HG03045 (cell line): ENCODE measurements around the gene ANXA6.
"Not testable (repeated sequence)": the region's sequence is repeated elsewhere in the genome, so short reads cannot be mapped to it uniquely, and the experiment has no call there.

Experiments
- ATAC-seq: cut with Tn5 transposase; IDR thresholded peaks from one replicate; pipeline ENCODE4 v1.9.1; 2021; ENCODE audit warnings: mild to moderate bottlenecking, moderate library complexity; ENCODE audit not compliant: unreplicated experiment

Gene ANXA6

DNA sequence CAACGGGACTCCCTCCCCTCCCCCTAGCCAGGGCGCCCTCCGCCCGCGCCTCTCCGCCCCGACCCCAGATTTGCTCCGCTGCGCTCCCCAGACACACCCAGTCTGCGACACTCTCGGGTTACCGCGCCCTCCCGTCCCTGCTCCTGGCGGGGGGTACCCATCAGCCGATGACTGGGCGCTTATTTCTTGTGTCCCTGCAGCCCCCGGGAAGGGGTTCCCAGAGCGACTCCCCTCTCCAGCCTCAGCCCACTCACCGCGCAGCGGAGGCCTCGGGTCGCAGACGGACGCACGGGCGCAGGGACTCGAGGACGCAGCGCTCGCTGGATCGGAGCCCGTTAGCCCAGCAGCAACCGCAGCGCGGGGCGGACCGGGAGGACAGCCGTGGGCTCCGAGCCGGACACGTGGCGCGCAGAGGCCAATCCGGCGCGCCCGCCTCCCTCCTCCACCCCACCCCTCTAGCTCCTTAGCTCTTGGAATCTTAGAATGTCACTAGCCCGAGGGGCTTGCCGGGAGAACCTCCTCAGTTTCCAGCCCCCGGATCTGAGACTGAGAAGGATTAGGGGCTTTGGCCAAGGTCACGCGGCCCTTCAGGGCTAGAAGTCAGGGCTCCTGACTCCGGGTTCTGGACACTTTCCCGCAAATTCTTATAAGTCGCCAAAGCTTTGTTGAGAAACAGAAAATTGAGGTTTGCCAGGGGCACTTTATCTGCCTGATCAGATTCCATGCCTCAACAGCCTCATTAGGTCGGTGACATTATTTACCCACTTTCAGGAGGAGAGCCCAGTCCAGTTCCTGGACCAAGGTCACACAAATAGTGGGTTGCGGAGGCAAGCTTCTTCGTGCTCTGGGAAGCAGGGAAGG lies at the start of gene ANXA6:
ANXA6 (minus strand) TSS at position 354 of the 861 bp plus-strand sequence. CDS start 9,878 bp downstream, outside the sequence.
- ATAC-seq, result peak; percentile 63

DNA sequence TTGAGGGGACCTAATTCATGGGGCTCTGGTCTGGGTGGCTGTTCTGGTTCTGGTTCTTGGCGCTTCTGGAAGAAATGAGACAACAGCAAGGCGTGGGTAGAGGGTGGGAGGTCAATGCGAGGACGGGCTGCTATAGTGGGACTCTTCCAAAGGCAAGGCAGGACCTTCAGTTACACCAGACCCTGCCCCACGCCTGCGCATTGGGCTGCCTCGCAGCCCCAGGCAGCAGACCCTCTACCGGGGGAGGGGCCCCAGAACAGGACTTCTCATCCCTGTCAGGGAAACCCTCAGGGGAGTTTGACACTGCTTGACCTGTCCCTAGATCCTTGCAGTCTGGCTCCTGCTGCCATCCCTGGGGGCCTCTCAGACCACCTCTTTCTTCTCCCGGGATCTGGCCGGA lies 47.8 kb upstream of the ANXA6 start:
- no peak for ATAC-seq

DNA sequence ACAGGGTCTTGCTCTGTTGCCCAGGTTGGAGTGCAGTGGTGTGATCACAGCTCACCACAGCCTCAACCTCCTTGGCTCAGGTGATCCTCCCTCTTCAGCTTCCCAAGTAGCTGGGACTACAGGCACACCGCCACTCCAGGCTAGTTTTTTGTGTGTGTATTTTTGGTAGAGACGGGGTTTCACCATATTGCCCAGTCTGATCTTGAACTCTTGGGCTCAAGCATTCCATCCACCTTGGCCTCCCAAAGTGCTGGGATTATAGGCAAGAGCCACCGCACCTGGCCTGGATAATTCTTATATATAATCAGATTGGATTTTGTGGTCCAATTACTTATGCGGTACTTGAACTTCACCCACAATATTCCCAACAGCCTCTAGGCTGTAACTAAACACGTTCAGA lies 46.5 kb upstream of the ANXA6 start:
- no peak for ATAC-seq

DNA sequence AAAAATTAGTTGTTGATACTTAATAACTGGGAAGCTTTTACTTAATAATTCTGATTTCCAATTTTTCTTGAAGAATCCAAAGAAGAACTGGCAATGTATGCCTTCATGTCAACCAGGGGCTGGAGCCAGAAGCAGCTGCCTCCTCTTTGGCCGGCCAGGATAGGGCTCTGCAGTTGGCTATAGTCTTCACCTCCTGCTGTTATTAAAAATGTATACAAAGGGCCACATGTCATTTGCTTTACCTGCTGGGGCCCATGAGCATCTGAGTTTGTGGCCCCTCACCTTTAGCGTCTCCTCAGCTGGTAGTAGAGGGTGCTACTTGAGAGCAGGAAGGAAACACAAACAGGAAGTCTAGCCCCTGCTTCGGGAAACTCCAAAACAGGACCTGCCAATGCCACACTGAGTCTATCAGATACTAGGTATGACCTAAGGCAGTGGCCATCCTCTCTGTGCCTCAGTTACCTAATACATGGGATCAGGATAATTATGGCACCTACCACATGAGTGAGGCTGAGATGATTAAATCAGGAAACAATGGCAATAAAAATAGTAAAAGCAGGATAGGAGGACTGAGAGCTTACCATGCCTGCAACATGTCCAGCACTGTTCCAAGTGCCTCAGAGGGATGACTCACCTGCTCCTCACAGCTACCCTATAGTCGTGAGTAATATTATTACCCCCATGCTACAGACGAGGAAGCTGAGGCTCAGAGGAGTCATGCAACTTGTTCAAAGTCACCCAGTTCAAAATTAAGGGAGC lies 45.0 kb upstream of the ANXA6 start:
- ATAC-seq, result no peak

DNA sequence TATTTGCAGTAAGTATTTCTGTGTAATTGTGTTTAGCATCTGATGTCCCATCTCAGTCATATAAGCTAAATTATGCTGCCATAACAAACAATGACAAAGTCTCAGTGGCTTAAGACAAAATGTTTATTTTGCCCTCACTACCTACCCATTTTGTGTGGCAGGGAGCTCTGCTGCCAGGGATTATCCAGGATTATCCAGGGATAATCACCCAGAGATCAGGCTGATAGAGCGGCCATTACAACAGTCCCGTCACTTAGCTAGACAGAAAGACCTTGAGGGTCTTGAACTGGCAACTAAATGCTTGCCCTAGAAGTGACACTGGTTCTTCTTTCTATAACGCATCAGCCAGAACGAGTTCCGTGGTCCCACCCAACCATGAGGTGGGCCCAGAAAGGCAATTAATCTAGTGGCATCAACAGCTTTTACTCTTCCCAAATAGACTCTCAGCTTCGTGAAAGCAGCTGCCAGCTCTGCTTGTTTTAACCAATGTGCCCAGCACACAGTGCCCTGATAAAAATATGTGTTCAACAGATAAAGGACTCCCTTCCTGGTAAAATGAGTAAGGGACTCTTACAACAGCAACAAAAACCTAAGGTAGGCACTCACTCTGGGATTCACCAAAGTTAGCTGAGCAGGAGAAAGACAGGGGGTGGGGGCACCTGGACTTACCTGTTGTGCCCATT lies 43.5 kb upstream of the ANXA6 start:
- no peak for ATAC-seq

DNA sequence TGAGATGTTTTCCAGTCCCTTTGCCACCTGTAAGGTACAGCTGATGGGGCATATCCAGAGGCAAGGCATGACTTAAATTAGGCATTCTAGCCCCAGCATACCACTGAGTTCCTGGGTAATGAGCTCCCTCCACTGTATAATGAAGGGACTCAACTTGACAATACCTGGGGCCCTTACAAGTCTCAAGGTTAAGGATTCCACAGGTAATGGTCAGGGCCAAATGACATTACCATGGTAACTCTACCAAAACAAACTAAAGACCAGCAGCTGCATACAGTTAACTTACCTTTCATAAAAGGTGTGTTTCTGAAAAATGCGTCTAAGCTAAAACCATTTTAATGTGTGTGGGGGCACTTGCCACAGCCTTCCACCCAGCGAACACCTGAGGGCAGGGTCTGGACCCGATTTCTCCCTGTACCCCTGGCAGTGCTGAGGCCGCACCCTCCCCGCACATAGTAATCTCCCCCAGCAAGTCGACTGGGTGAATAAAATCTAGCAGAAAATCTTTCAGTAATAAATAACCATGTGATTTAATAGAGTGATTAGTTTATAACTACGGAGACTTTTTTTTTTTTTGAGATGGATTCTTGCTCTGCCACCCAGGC lies 42.1 kb upstream of the ANXA6 start:
- ATAC-seq, result no peak

DNA sequence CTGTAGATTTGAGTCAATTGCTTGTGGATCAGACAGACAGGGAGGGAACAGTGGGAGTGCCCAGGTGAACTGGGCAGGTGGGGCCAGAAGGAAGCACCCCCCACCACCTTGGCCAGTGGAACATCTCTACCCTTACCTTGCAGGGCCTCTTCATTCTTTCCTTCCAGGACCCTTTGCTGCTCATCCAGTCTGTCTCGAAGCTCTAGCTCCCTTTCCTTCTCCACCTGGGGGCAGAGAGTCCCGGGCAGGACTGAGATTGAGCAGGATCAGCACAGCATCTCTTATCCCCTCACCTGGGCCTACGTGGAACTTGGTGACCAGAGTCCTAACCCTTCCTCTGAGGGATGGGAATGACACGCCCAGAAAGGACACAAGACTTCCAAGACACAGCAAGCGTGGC lies 41.3 kb upstream of the ANXA6 start:
- ATAC-seq, result no peak

DNA sequence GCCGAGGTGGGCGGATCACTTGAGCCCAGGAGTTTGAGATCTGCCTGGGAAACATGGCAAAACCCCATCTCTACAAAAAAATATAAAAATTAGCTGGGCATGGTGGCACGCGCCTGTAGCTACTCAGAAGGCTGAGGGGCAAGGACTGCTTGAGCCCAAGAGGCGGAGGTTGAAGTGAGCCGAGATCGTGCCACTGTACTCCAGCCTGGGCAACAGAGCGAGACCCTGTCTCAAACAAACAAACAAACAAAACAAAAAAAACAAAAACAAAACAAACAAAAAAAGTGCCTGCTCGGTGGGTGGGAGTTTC lies 39.7 kb upstream of the ANXA6 start:
- not testable (repeated sequence) for ATAC-seq

DNA sequence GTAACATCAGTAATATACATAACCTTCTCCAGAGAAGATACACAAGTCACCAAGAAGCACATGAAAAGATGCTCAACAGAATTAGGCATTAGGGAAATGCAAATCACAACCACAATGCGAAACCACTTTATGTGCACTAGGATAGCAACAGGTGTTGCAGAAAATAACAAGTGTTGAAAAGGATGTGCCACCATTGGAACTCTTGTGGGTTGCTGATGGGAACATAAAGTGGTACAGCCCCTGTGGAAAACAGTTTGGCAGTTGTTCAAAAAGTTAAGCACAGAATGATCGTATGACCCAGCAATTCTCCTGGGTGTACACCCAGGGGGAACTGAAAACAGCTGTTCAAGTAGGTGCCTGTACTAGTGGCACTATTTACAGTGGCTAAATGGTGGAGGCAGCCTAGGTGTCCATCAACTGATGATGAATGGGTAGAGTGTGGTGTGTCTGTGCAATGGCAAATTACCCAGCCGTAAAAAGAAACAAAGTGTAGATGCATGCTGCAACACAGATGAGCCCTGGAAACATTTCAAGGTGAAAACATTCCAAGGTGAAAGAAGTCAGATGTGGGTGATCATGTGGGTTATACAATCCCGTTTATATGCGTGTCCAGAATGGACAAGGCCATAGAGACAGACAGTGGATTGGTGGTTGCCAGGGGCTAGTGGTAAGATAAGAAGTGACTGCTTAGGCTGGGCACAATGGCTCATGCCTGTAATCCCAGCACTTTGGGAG lies 39.1 kb upstream of the ANXA6 start:
- ATAC-seq, result peak; percentile 94

DNA sequence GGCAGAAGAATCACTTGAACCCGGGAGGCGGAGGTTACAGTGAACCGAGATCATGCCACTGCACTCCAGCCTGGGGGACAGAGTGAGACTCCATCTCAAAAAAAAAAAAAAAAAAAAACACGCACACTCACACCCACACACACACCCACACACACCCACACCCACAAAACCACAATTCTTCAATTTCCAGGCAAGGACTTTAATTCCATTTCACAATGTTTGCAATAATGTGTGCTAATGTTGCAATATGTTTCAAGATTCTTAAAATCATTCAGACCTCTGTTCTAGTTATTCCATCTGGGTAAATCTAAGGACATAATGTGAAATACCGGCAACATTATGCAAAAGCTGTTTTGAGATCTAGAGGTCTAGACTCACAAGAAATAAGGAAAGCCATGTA lies 38.0 kb upstream of the ANXA6 start:
- no peak for ATAC-seq

DNA sequence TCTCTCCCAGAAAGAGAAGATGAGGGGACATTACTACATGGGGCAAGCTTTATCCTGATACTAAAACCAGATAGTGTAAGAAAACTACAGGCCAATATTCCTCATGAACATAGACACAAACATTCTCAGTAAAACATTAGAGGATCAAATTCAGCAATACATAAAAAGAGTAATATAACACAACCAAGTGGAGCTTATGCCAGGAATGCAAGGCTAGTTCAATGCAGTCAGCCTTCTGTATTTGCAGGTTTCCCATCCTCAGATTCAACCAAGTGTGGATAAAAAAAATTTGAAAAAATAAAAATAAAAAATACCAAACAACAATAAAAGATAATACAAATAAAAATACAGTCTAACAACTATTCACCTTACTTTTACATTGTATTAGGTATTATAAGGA lies 35.0 kb upstream of the ANXA6 start:
- no peak for ATAC-seq

DNA sequence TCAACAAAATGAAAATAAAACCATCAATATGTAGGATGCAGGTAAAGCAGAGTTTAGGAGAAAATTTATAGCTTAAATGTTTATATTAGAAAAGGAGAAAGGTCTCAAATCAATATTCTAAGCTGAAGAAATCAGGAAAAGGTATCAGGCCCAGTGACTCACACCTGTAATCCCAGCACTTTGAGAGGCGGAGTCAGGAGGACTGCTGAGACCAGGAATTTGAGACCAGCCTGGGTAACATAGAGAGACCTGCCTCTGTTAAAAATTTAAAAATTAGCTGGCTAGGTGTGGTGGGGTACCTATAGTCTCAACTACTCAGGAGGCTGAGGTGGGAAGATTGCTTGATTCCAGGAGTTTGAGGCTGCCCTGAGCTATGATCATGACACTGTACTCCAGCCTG lies 34.1 kb upstream of the ANXA6 start:
- ATAC-seq, result no peak

DNA sequence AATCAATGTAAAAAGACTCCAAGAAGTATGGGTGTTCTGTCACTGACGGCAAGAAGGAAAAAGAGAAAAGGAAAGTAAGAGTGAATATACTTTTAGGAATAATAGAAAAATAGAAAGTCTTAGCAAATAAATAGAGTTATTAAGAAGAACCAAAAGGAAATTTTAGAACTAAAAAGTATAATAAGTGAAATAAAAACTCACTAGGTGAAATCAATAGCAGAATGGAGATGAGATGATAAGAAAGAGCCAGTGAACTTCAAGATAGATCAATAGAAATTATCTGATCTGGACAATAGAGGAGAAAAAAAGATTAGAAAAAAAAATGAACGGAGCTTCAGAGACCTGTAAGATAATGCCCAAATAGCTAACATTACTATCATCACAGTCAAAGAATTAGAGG lies 31.6 kb upstream of the ANXA6 start:
- no peak for ATAC-seq

DNA sequence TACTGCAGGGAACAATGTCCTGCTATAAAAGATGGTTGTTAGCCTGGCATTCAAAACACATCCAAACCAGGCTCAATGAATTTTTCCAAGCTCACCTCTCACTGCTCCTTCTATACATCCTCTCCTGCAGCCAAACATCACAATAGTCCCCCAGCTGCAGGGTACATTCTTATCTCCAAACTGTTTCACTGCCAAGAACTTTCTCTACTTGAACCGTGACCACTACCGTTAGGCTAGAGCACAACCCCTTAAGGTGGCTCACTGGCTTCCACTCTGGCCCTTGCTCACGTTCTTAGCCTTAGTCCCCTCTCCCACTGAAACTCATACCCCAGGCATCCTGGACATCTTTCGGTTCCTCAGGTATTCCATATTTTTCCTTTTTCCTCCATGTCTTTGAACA lies 29.0 kb upstream of the ANXA6 start:
- no peak for ATAC-seq

DNA sequence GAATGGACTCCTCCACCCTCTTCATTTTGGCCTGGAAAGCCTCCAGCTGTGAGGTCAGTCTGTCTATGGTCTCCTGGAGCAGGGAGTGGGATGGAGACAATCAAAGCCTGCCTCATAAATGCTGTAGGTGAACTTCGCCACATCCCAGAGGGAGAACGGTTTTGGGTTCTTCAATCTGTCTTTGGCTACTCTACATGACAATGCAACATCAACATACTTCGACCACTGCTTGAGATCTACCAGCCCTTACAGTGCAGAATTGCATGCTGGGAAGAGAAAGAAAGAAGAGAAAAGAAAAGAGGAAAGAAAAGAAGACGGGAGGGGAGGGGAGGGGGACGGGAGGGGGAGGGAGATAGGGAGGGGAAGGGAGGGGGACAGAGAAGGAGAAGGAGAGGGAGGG lies 28.5 kb upstream of the ANXA6 start:
- ATAC-seq, result no peak

DNA sequence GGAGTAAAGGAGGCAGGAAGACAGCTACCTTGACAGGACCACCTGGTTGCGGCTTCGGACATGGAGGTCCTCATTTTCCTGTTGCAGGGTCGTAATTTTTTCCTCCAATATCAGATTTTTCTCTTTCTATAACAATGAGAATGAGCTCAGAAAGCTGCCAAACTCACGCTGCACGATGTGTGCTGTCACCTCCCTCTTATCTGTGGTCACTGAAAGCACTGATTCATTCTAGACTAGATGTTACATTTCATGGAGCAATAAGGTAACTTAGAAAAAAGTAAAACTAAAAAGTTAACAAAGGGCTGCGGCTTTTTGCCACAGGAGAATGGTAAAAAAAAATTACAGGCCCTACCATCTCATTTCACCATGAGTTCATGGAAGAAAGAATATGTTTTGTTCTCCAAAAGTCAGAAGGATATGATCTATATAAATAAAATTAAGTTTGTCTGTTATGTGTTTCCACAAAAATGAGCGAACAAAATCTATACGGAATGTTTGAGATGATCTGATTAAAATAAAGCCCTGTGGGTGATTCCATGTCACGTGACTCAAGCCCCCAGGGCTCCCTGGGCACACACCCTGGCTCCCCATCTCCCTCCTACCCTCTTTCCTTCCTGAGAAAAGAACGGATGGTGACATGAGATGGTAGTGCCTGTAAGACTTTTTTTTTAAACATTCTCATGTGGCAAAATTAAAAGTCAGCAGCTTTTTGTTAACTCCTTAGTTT lies 26.9 kb upstream of the ANXA6 start:
- ATAC-seq, result no peak

DNA sequence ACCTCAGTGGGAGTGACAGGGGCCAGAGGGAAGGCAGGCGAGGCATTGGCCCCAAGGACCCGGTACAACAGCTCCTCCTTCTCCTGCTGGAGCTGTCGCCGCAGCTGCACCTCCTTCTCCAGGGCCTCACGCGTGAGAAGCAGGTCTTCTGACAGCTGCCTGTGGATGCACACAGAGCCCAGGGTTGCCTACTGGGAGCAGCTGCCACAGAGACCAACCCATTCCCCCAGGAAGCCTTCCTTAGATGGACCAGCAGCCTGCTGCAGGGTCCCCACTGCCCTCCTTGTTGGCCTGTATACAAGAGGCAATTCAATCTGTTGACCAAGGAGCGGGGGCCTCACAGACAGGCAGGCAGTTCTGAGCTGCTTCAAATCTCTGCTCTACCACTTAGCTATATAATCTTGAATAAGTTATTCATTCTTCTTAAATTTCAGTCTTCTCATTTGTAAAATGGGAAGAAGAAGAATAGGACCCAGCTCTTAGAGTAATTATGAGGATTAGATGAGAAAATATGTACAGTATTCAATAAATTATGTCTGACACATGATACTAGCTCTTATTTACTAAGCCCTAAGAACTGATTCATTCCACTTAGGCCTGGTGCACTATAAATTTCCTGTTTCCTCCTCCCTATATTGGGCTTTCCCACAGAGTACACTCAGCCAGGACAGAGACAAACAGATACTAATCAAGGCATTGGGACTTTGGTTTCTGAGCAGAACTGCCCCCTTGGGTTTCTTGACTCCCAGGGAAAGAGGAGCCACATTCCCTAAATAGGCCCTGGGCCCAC lies 26.1 kb upstream of the ANXA6 start:
- no peak for ATAC-seq

DNA sequence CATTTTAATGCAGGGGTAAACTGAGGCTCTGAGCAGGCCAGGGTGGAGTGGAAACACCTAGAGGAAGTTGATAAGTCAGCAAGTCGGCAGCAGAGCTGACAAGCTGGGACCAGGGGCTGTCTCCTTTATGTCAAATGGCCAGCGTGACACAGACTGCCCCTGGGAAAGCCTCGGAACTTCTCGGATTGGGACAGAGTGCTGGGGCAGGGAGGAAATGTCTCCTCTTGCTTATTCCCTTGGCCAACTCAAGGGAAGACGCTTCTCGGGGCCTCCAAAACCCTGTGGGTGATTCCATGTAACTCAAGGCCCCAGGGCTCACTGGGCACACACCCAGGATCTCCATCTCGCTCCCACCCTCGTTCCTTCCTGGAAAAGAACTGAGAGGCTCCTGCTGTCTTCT lies 25.4 kb upstream of the ANXA6 start:
- ATAC-seq, result no peak

DNA sequence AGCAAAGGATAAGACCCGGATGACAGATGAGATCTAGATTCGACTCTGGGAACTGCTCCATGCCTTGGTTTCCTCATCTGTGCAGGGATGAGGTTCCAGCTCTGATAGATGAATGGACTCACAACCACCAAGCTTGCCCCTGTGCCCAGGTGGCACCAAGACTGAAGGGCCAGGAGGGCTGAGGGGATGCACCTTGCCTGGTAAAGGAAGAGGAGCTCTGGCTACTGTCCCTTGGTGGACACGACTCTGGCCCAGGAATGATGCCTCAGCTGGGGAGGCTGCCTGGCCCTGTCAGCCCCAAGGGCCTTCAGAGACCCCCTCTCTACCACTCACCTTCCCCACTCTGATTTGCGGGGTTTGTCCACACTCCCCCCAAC lies 24.9 kb upstream of the ANXA6 start:
- no peak for ATAC-seq
